ENCODE measurements around the gene MACROH2A1. TPM values are rescaled to one million over a fixed set of nuclear protein-coding genes. Genes with fewer than 3 reads are reported as not detected.

MACROH2A1 gene
- total and polyA plus RNA-seq, 2 donors from 2014 or later, result 99.4 to 144 TPM

DNA sequence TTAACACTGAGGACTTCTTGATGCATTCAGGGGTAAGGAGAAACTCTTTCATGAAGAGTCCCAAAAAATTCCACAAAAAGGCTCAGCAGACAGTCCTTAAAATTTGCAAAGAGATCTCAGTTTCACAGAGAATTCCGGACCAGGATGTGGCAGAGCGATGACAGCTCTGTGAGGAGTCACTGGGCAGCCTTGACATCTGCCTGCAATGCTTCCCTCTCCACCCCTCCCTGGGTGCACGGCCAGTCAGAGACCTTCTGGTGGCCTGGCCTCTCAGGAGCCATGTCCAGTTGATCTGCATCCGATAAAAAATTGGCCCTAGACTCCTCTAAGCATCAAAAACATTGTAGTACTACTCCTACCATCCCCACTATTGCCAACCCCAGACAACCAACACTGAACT lies 76.8 kb downstream of the MACROH2A1 start:
- H3K4me3 ChIP-seq (ENCODE audit: low read length in 3 of 3), result no peak overlapping the region
- no peaks in the 10 kb centered on the region for H3K36me3 ChIP-seq (ENCODE audit: control insufficient read depth in 2 of 3, insufficient read depth in 3 of 3, low read length in 3 of 3)
- H3K4me1 ChIP-seq (ENCODE audit: control insufficient read depth in 2 of 3, insufficient read depth in 2 of 3, low read depth in 1 of 3, low read length in 3 of 3), result no peaks in the 10 kb centered on the region
- no peak overlapping the region for H3K27ac ChIP-seq (ENCODE audit: low read depth in 2 of 2, low read length in 2 of 2)
- no peaks in the 10 kb centered on the region for H3K9me3 ChIP-seq (ENCODE audit: control insufficient read depth in 2 of 3, insufficient read depth in 1 of 3, low read length in 3 of 3)
- H3K27me3 ChIP-seq (ENCODE audit: control insufficient read depth, insufficient read depth, low read length), result peaks cover 2% of the 10 kb centered on the region
- no peak for DNase-seq
- no peak overlapping the region for H3K9ac ChIP-seq (ENCODE audit: low read length in 3 of 3)
- no peak for FAIRE-seq
- TF ChIP-seq, protein P1, sequence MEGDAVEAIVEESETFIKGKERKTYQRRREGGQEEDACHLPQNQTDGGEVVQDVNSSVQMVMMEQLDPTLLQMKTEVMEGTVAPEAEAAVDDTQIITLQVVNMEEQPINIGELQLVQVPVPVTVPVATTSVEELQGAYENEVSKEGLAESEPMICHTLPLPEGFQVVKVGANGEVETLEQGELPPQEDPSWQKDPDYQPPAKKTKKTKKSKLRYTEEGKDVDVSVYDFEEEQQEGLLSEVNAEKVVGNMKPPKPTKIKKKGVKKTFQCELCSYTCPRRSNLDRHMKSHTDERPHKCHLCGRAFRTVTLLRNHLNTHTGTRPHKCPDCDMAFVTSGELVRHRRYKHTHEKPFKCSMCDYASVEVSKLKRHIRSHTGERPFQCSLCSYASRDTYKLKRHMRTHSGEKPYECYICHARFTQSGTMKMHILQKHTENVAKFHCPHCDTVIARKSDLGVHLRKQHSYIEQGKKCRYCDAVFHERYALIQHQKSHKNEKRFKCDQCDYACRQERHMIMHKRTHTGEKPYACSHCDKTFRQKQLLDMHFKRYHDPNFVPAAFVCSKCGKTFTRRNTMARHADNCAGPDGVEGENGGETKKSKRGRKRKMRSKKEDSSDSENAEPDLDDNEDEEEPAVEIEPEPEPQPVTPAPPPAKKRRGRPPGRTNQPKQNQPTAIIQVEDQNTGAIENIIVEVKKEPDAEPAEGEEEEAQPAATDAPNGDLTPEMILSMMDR (IDR thresholded peaks at IDR 0.05; ENCODE audit: borderline replicate concordance, extremely low read depth, insufficient read depth), result no peak
- intact Hi-C loops (cut with DNase I), result no loop called here

DNA sequence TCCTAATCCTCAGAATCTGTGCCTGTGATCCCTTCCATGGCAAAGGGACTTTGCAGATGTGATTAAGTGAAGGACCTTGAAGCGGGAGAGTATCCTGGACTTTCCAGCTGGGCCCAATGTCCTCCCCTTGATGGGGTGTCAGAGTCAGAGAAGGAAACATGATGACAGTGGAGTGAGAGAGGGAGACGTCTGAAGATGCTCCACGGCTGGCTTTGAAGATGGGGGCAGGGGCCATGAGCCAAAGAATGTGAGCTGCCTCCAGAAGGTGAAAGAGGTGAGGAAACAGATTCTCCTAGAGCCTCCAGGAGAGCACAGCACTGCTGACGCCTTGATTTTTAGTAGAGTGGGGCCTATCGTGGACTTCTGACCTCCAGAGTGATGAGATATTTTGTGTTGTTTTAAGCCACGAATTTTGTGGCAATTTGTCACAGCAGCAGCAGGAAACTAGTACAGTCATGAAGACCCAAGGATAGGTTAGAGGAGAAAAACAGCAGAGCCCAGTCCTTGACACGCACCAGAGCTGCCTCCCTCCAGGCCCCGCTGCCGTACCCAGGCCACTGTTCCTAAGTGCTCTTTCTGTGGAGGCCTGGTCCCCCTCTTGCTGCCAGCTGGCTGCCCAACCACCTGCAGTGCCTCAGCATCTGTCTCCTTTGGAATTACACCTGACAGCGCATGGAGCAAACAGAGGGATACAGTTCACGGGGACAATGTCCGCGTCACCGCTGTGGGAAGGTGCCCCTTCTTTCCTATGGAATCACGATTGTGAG lies 78.1 kb downstream of the MACROH2A1 start:
- H3K36me3 ChIP-seq (ENCODE audit: control insufficient read depth in 2 of 3, insufficient read depth in 3 of 3, low read length in 3 of 3), result no peaks in the 10 kb centered on the region
- no peak overlapping the region for H3K27ac ChIP-seq (ENCODE audit: low read depth in 2 of 2, low read length in 2 of 2)
- H3K4me1 ChIP-seq (ENCODE audit: control insufficient read depth in 2 of 3, insufficient read depth in 2 of 3, low read depth in 1 of 3, low read length in 3 of 3), result no peaks in the 10 kb centered on the region
- peaks cover 2% of the 10 kb centered on the region for H3K27me3 ChIP-seq (ENCODE audit: control insufficient read depth, insufficient read depth, low read length)
- H3K9ac ChIP-seq (ENCODE audit: low read length in 3 of 3), result no peak overlapping the region
- TF ChIP-seq, protein P1 (IDR thresholded peaks at IDR 0.05; ENCODE audit: borderline replicate concordance, extremely low read depth, insufficient read depth), result no peak
- intact Hi-C loops (cut with DNase I), result no loop called here
- DNase-seq (no peak), FAIRE-seq (no peak)
- H3K9me3 ChIP-seq (ENCODE audit: control insufficient read depth in 2 of 3, insufficient read depth in 1 of 3, low read length in 3 of 3), result no peaks in the 10 kb centered on the region
- H3K4me3 ChIP-seq (ENCODE audit: low read length in 3 of 3), result no peak overlapping the region

DNA sequence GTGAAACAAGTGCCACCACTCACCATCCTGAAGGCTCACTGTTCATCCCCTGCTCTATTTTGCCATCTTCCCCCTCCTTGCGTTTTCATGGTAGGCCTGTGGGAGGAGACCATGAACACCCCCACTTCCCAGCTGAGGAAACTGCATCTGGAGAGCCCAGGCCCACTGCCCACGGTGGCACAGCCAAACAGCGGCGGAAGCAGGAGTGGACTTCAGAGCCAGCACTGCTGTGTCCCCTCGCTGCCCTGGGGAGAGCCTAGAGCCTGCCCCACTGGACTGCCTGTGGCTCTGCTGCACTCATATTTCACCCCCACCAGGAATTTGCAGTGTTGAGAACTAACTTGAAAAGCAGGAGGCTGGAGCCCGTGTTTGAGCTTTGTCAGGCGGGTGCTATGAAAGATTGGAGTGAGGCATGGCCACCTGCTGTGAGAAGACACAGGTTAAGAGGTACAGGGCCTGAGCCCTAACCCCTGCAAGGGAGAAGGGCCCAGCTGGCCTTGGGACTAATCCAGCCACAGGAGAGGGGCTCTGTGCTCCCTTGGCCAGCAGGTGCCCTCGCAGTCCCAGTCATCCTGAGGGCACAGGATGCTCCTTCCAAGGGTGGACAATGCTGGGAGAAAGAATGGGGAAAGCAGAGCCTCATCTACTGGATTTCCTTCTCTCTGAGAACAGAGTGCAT lies 79.0 kb downstream of the MACROH2A1 start:
- no peaks in the 10 kb centered on the region for H3K9me3 ChIP-seq (ENCODE audit: control insufficient read depth in 2 of 3, insufficient read depth in 1 of 3, low read length in 3 of 3)
- H3K27me3 ChIP-seq (ENCODE audit: control insufficient read depth, insufficient read depth, low read length), result no peaks in the 10 kb centered on the region
- intact Hi-C loops (cut with DNase I), result no loop called here
- no peak overlapping the region for H3K27ac ChIP-seq (ENCODE audit: low read depth in 2 of 2, low read length in 2 of 2)
- DNase-seq, result no peak
- TF ChIP-seq, protein P1 (IDR thresholded peaks at IDR 0.05; ENCODE audit: borderline replicate concordance, extremely low read depth, insufficient read depth), result no peak
- H3K9ac ChIP-seq (ENCODE audit: low read length in 3 of 3), result no peak overlapping the region
- H3K36me3 ChIP-seq (ENCODE audit: control insufficient read depth in 2 of 3, insufficient read depth in 3 of 3, low read length in 3 of 3), result no peaks in the 10 kb centered on the region
- no peak for FAIRE-seq
- H3K4me3 ChIP-seq (ENCODE audit: low read length in 3 of 3), result no peak overlapping the region
- H3K4me1 ChIP-seq (ENCODE audit: control insufficient read depth in 2 of 3, insufficient read depth in 2 of 3, low read depth in 1 of 3, low read length in 3 of 3), result no peaks in the 10 kb centered on the region
